Uterus (tissue), 2 donors: Measurements from ENCODE around the gene EOLA1.
A peak's percentile ranks its signal among the peaks of the same experiment; 100 is the strongest.

Experiments used
- POLR2A ChIP-seq, 2 donors: fragments of 450-650 bp; IDR thresholded peaks; one replicate each; pipeline ENCODE4 v1.6.1; 2016; ENCODE audit warnings: antibody characterized with exemption in 2 of 2, mild to moderate bottlenecking in 1 of 2, moderate library complexity in 1 of 2
- TF ChIP-seq, protein P1 (sequence below), 4 experiments: fragments of 200-600 bp in 2 of 4; fragments of 450-650 bp in 2 of 4; sonication (generic) in 2 of 4; IDR thresholded peaks; one replicate each; pipeline ENCODE4 v1.5.1; 2016 to 2019; ENCODE audit warnings: antibody characterized with exemption in 4 of 4, mild to moderate bottlenecking in 2 of 4, moderate library complexity in 1 of 4

DNA sequence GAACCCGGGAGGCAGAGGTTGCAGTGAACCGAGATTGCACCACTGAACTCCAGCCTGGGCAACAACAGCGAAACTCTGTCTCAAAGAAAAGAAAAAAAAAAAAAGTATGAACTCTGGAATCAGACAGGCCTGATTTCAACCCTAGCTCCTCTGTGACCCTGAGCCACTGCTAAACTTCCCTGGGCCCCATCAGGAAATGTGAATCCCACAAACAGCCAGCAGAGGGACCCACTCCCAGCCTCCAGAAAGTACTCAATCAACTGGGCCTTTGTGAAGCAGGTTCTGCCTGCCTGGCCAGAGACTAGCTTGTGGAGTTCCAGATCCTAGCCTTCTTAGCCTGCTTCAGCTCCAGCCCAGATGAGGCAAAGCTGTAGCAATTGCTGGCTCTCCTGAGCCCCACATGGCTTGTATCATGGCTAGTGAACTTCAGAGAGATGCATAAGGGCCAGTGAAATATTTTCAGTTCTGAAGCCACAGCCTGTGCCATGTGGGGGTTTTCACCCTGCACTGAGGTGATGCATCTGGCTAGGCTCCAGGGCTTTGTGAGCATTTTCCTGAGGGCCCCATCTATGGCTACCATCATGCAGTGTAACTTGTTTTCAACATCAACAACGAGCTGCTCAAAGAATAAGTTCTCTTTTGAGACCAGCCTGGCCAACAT, 28.5 kb upstream of the EOLA1 start:
- TF ChIP-seq, protein P1, sequence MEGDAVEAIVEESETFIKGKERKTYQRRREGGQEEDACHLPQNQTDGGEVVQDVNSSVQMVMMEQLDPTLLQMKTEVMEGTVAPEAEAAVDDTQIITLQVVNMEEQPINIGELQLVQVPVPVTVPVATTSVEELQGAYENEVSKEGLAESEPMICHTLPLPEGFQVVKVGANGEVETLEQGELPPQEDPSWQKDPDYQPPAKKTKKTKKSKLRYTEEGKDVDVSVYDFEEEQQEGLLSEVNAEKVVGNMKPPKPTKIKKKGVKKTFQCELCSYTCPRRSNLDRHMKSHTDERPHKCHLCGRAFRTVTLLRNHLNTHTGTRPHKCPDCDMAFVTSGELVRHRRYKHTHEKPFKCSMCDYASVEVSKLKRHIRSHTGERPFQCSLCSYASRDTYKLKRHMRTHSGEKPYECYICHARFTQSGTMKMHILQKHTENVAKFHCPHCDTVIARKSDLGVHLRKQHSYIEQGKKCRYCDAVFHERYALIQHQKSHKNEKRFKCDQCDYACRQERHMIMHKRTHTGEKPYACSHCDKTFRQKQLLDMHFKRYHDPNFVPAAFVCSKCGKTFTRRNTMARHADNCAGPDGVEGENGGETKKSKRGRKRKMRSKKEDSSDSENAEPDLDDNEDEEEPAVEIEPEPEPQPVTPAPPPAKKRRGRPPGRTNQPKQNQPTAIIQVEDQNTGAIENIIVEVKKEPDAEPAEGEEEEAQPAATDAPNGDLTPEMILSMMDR (IDR thresholded peaks at IDR 0.05), result peak; percentile 20 to 39 (median 28)
- no peak for TF ChIP-seq POLR2A (IDR thresholded peaks at IDR 0.05)
